Measurements from ENCODE around the gene TRAF3IP1. TPM values are rescaled to one million over a fixed set of nuclear protein-coding genes. Genes with fewer than 3 reads are reported as not detected.

Gene TRAF3IP1
- total and polyA plus RNA-seq, 11 donors = 3.8 to 20.3 (median 12.4) TPM

- DNase-seq (no peak), ATAC-seq (no peak)
- peaks cover 0 to 37% (median 17%) of the 10 kb centered on the region in 9 donors for H3K36me3 ChIP-seq
- 84 to 93% (median 89%) methylated on average over 6 of the region's 6 CpGs for WGBS, 4 donors
- H3K9me3 ChIP-seq = no peaks in the 10 kb centered on the region
- no peaks in the 10 kb centered on the region for H3K27me3 ChIP-seq
- H3K4me1 ChIP-seq = no peaks in the 10 kb centered on the region
- no peak overlapping the region for H3K4me3 ChIP-seq
- TF ChIP-seq POLR2A (IDR thresholded peaks at IDR 0.05) (no peak), CTCF (IDR thresholded peaks at IDR 0.05) (no peak)
- H3K27ac ChIP-seq = no peak overlapping the region
- intact Hi-C loops (cut with DNase I) = no loop called here
Observed at GRCh38 chr2:238398577-238398976, 78.3 kb downstream of the TRAF3IP1 start.

- no peaks in the 10 kb centered on the region for H3K4me1 ChIP-seq
- no peaks in the 10 kb centered on the region for H3K27me3 ChIP-seq
- 74 to 92% (median 84%) methylated on average over 2 of the region's 2 CpGs for WGBS, 4 donors
- H3K36me3 ChIP-seq = peaks cover 0 to 37% (median 17%) of the 10 kb centered on the region in 9 donors
- no peak for DNase-seq
- no peak overlapping the region for H3K4me3 ChIP-seq
- intact Hi-C loops (cut with DNase I) = no loop called here
- no peaks in the 10 kb centered on the region for H3K9me3 ChIP-seq
- no peak for ATAC-seq
- H3K27ac ChIP-seq = no peak overlapping the region
- TF ChIP-seq POLR2A (IDR thresholded peaks at IDR 0.05) (no peak), CTCF (IDR thresholded peaks at IDR 0.05) (no peak)
Observed at GRCh38 chr2:238399094-238399493, 78.8 kb downstream of the TRAF3IP1 start.

GRCh38 chr2:238401551-238401950, 81.2 kb downstream of the TRAF3IP1 start:
- Histone ChIP-seq H3K27ac (no peak overlapping the region), H3K36me3 (peaks cover 0 to 37% (median 17%) of the 10 kb centered on the region in 9 donors), H3K4me1 (no peaks in the 10 kb centered on the region), H3K4me3 (no peak overlapping the region), H3K27me3 (no peaks in the 10 kb centered on the region), H3K9me3 (no peaks in the 10 kb centered on the region)
- no peak for ATAC-seq
- no peak for DNase-seq
- intact Hi-C loops (cut with DNase I) = no loop called here
- WGBS, 4 donors = 89 to 94% (median 92%) methylated on average over 8 of the region's 8 CpGs
- no peak for TF ChIP-seq POLR2A (IDR thresholded peaks at IDR 0.05)
- TF ChIP-seq CTCF (IDR thresholded peaks at IDR 0.05) = no peak

GRCh38 chr2:238403632-238404405, 83.5 kb downstream of the TRAF3IP1 start:
- WGBS, 4 donors = 93 to 95% (median 95%) methylated on average over 21 of the region's 21 CpGs
- no peaks in the 10 kb centered on the region for H3K27me3 ChIP-seq
- TF ChIP-seq CTCF (IDR thresholded peaks at IDR 0.05) (no peak), POLR2A (IDR thresholded peaks at IDR 0.05) (no peak)
- intact Hi-C loops (cut with DNase I) = no loop called here
- H3K36me3 ChIP-seq = peaks cover 0 to 35% (median 17%) of the 10 kb centered on the region in 9 donors
- no peaks in the 10 kb centered on the region for H3K9me3 ChIP-seq
- no peaks in the 10 kb centered on the region for H3K4me1 ChIP-seq
- no peak overlapping the region for H3K27ac ChIP-seq
- no peak overlapping the region for H3K4me3 ChIP-seq
- no peak for ATAC-seq
- DNase-seq = no peak
